Duodenal mucosa (tissue), 2 donors: Measurements from ENCODE around the gene RARS1.

Experiments used
- H3K27ac ChIP-seq: one replicate; pipeline ENCODE4 v1.7.0; 2013; ENCODE audit warnings: low read depth, low read length
- H3K27me3 ChIP-seq, 2 donors: one replicate each; pipeline ENCODE4 v1.7.0; 2013; ENCODE audit warnings: low read length in 2 of 2, control low read depth in 1 of 2; ENCODE audit not compliant: insufficient read depth in 2 of 2, control insufficient read depth in 1 of 2
- H3K36me3 ChIP-seq, 2 donors: one replicate each; pipeline ENCODE4 v1.7.0; 2013; ENCODE audit warnings: low read length in 2 of 2, control low read depth in 1 of 2; ENCODE audit not compliant: insufficient read depth in 2 of 2, control insufficient read depth in 1 of 2
- H3K4me1 ChIP-seq, 2 donors: one replicate each; pipeline ENCODE4 v1.7.0; 2013; ENCODE audit warnings: low read length in 2 of 2, control low read depth in 1 of 2; ENCODE audit not compliant: insufficient read depth in 2 of 2, control insufficient read depth in 1 of 2
- H3K4me3 ChIP-seq, 2 donors: one replicate each; pipeline ENCODE4 v1.7.0; 2013; ENCODE audit warnings: low read length in 2 of 2, low read depth in 1 of 2
- H3K9ac ChIP-seq, 2 donors: one replicate each; pipeline ENCODE4 v1.7.0; 2013; ENCODE audit warnings: low read length in 2 of 2, low read depth in 1 of 2
- H3K9me3 ChIP-seq, 2 donors: one replicate each; pipeline ENCODE4 v1.7.0; 2013; ENCODE audit warnings: low read length in 2 of 2, control low read depth in 1 of 2; ENCODE audit not compliant: control insufficient read depth in 1 of 2

The RARS1 gene

GRCh38 chr5:168486136-168486879 is at the start of gene RARS1:
TSS of gene RARS1 (plus strand) at chr5:168486471. CDS start at chr5:168486499, 28 bp downstream.
- Histone ChIP-seq H3K9me3 (no peaks in the 10 kb centered on the region), H3K27me3 (no peaks in the 10 kb centered on the region), H3K36me3 (peaks cover 16 to 37% of the 10 kb centered on the region in 2 donors), H3K9ac (peak within 1 kb of the TSS; percentile 92 to 94), H3K4me3 (peak within 1 kb of the TSS; percentile 93 to 94), H3K27ac (peak within 1 kb of the TSS; percentile 67), H3K4me1 (peaks cover 15 to 18% of the 10 kb centered on the region in 2 donors)

DNA sequence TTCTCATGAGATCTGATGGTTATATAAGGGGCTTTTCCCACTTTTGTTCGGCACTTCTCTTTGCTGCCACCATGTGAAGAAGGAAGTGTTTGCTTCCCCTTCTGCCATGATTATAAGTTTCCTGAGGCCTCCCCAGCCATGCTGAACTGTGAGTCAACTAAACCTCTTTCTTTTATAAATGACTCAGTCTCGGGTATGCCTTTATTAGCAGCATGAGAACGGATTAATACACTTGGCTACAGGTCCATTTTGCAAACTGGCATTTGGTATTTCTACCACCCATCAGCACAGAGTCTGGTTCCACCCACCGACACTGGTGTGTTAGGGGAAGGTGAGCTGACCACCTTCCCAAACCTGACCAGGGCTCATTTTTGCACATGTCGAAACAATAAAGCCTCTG is 47.9 kb upstream of the RARS1 start:
- no peaks in the 10 kb centered on the region for H3K27me3 ChIP-seq
- H3K4me3 ChIP-seq = no peak overlapping the region
- H3K36me3 ChIP-seq = peaks cover 14 to 29% of the 10 kb centered on the region in 2 donors
- no peak overlapping the region for H3K27ac ChIP-seq
- no peak overlapping the region for H3K9ac ChIP-seq
- no peaks in the 10 kb centered on the region for H3K9me3 ChIP-seq
- H3K4me1 ChIP-seq = no peaks in the 10 kb centered on the region

GRCh38 chr5:168443533-168443932 is 42.7 kb upstream of the RARS1 start:
- H3K9ac ChIP-seq = no peak overlapping the region
- no peak overlapping the region for H3K4me3 ChIP-seq
- H3K27ac ChIP-seq = no peak overlapping the region
- no peaks in the 10 kb centered on the region for H3K27me3 ChIP-seq
- H3K9me3 ChIP-seq = no peaks in the 10 kb centered on the region
- H3K4me1 ChIP-seq = no peaks in the 10 kb centered on the region
- peaks cover 16 to 32% of the 10 kb centered on the region in 2 donors for H3K36me3 ChIP-seq

DNA sequence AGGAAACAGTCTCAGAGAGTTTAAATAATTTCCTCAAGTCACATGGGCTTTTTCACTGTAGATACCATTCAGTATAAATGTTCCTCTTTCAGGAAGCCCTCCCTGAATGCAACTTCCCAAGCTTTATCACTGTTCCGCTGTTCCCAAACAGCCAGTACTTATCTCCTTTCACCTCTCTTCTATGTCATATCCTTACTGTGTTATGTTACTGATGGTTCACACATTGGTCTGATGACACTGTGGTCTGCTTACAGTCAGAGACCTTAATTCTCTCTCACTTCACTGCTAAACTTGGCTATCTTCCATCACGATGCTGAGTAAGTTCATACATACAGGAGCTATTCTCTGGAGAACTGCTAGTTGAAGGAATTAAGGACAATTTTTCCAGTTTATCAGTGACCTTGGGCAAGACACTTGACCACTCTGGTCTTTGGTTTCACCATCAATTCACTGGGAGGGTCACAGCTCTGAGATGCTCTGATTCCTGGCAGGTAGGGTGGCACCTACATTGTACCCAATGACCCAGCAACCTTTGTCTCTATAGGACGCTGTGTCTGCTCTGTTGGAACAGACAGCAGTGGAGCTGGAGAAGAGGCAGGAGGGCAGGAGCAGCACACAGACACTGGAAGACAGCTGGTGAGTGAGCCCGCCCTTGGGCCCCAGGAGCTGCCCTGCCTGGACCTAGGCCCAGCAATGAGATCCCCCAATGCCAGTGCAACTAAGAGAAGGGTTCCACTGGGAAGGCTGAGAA is 42.1 kb upstream of the RARS1 start:
- Histone ChIP-seq H3K27ac (no peak overlapping the region), H3K9ac (no peak overlapping the region), H3K4me3 (no peak overlapping the region), H3K9me3 (no peaks in the 10 kb centered on the region), H3K36me3 (peaks cover 16 to 32% of the 10 kb centered on the region in 2 donors), H3K27me3 (no peaks in the 10 kb centered on the region), H3K4me1 (no peaks in the 10 kb centered on the region)

DNA sequence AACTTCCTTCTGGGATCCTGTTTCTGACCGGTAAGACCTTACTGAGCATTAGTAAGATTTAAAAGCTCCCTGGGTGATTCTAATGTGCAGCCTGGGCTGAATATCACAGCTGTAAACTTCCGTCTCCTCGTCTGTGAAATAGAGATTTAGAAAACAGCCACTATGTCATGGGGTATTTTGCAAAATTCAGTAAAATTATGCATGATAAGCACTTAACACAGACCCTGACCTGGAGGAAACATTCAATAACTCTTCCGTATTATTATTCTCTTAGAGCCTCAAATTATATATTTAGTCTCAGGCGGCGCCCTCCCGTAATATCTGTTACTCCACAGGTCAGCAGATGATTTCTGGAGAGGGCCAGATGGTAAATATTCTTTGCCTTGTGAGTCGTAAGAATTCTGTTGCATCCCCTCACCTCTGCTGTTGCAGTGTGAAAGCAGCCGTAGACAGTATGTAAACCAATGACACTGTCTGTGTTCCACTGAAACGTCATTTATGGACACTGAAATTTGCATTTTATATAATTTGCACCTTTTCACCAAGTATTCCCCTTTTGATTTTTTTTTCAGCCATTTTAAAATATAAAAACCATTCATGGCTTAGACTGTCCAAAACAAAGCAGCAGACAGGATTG is 39.2 kb upstream of the RARS1 start:
- Histone ChIP-seq H3K4me1 (no peaks in the 10 kb centered on the region), H3K27ac (no peak overlapping the region)

GRCh38 chr5:168447808-168448207 is 38.5 kb upstream of the RARS1 start:
- H3K9ac ChIP-seq = no peak overlapping the region
- no peaks in the 10 kb centered on the region for H3K27me3 ChIP-seq
- H3K36me3 ChIP-seq = peaks cover 16 to 22% of the 10 kb centered on the region in 2 donors
- no peak overlapping the region for H3K4me3 ChIP-seq
- H3K9me3 ChIP-seq = no peaks in the 10 kb centered on the region
- H3K27ac ChIP-seq = no peak overlapping the region
- H3K4me1 ChIP-seq = no peaks in the 10 kb centered on the region

More for the DNA sequence above, 39.2 kb upstream of the RARS1 start:
- peaks cover 16 to 21% of the 10 kb centered on the region in 2 donors for H3K36me3 ChIP-seq
- no peaks in the 10 kb centered on the region for H3K27me3 ChIP-seq
- H3K9ac ChIP-seq = no peak overlapping the region
- no peaks in the 10 kb centered on the region for H3K9me3 ChIP-seq
- no peak overlapping the region for H3K4me3 ChIP-seq

GRCh38 chr5:168449166-168449565 is 37.1 kb upstream of the RARS1 start:
- Histone ChIP-seq H3K4me3 (no peak overlapping the region), H3K36me3 (peaks cover 5 to 23% of the 10 kb centered on the region in 2 donors), H3K27ac (no peak overlapping the region), H3K27me3 (no peaks in the 10 kb centered on the region), H3K4me1 (no peaks in the 10 kb centered on the region), H3K9ac (no peak overlapping the region), H3K9me3 (no peaks in the 10 kb centered on the region)

DNA sequence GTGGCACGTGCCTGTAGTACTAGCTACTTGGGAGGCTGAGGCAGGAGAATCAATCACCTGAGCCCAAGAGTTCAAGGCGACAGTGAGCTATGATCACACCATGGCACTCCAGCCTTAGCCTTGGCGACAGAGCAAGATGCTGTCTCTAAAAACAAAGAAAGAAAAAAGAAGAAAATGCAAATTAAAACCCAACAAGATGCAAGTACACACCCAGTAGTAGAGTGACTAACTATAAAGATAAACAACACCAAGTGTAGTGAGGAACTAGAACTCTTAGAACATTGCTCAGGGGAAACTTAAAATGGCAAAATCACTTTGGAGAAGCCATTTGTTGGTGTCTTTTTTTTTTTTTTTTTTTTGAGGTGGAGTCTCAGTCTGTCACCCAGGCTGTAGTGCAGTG is 34.7 kb upstream of the RARS1 start:
- no peaks in the 10 kb centered on the region for H3K4me1 ChIP-seq
- peaks cover 4 to 33% of the 10 kb centered on the region in 2 donors for H3K36me3 ChIP-seq
- no peak overlapping the region for H3K9ac ChIP-seq
- H3K9me3 ChIP-seq = no peaks in the 10 kb centered on the region
- H3K27me3 ChIP-seq = no peaks in the 10 kb centered on the region
- H3K27ac ChIP-seq = no peak overlapping the region
- H3K4me3 ChIP-seq = no peak overlapping the region

DNA sequence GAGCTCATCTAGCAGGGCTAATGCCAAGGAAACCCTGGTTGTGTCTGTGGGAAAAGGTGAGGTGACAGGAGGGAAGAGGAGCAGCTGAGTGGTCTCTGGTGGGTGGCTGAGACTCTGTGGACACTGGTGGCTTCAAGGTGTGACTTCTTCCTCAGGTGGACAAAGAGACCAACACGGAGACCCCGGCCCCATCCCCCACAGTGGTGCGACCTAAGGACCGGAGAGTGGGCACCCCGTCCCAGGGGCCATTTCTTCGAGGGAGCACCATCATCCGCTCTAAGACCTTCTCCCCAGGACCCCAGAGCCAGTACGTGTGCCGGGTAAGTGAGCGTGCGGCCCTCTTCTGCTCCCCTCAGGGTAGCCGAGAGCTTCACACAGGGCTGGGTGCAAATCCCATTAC is 31.1 kb upstream of the RARS1 start:
- Histone ChIP-seq H3K27me3 (no peaks in the 10 kb centered on the region), H3K4me3 (no peak overlapping the region), H3K27ac (no peak overlapping the region), H3K36me3 (peaks cover 10 to 48% of the 10 kb centered on the region in 2 donors), H3K4me1 (no peaks in the 10 kb centered on the region), H3K9me3 (no peaks in the 10 kb centered on the region), H3K9ac (no peak overlapping the region)

GRCh38 chr5:168457542-168457941 is 28.7 kb upstream of the RARS1 start:
- H3K27ac ChIP-seq = no peak overlapping the region
- no peak overlapping the region for H3K9ac ChIP-seq
- H3K4me1 ChIP-seq = no peaks in the 10 kb centered on the region
- H3K4me3 ChIP-seq = no peak overlapping the region
- no peaks in the 10 kb centered on the region for H3K9me3 ChIP-seq
- H3K36me3 ChIP-seq = peaks cover 13 to 55% of the 10 kb centered on the region in 2 donors
- H3K27me3 ChIP-seq = no peaks in the 10 kb centered on the region
